ENCODE data around the gene FAM222B.

FAM222B gene

DNA sequence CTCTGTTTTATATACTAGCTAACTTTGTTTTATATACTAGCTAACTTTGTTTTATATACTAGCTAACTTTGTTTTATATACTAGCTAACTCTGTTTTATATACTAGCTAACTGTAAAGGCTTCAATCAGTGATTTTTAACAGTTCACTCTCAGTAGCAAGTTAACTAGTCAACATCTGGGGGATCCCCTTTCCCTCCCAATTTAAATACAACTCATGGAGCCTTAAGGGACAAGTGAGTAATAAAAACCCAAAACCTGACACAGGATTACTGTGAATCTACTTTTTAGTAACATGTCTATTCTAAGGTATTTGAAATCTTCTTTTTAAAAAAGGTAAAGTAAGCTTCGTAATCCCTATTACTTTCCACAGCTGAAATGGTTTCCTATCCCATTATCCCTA lies 32.2 kb downstream of the FAM222B start:
- CTCF ChIA-PET = interaction anchor here (0.5 to 4.9 kb wide), 11 partner anchors 8 to 143 kb away, joined by 3 to 68 read pairs (median 5); partner anchors contain the start of gene RPL23A
- no peak overlapping the region for H3K4me3 ChIP-seq (ENCODE audit: low read depth, low read length)
- no peaks in the 10 kb centered on the region for H3K9me3 ChIP-seq (ENCODE audit: control insufficient read depth, insufficient read depth, low read depth, low read length)
- no peak for TF ChIP-seq ZBTB8A (tag by site-specific recombination; IDR thresholded peaks at IDR 0.05)
- no peak for TF ChIP-seq ZNF404 (tag by site-specific recombination; IDR thresholded peaks at IDR 0.05)
- no peak for TF ChIP-seq OSR2 (tag by site-specific recombination; IDR thresholded peaks at IDR 0.05)
- TF ChIP-seq ZNF548 (tag by site-specific recombination; IDR thresholded peaks at IDR 0.05) = no peak
- TF ChIP-seq ZBTB20 (tag by site-specific recombination; IDR thresholded peaks at IDR 0.05) = no peak
- TF ChIP-seq, protein P1, sequence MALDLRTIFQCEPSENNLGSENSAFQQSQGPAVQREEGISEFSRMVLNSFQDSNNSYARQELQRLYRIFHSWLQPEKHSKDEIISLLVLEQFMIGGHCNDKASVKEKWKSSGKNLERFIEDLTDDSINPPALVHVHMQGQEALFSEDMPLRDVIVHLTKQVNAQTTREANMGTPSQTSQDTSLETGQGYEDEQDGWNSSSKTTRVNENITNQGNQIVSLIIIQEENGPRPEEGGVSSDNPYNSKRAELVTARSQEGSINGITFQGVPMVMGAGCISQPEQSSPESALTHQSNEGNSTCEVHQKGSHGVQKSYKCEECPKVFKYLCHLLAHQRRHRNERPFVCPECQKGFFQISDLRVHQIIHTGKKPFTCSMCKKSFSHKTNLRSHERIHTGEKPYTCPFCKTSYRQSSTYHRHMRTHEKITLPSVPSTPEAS (tag by site-specific recombination; IDR thresholded peaks at IDR 0.05) = no peak
- TF ChIP-seq, protein P2, sequence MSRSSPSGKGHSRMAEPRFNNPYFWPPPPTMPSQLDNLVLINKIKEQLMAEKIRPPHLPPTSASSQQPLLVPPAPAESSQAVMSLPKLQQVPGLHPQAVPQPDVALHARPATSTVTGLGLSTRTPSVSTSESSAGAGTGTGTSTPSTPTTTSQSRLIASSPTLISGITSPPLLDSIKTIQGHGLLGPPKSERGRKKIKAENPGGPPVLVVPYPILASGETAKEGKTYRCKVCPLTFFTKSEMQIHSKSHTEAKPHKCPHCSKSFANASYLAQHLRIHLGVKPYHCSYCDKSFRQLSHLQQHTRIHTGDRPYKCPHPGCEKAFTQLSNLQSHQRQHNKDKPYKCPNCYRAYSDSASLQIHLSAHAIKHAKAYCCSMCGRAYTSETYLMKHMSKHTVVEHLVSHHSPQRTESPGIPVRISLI (tag by site-specific recombination; IDR thresholded peaks at IDR 0.05) = no peak
- POLR2A ChIA-PET = interaction anchor here (0.6 to 2.6 kb wide), 5 partner anchors 8 to 91 kb away, joined by 3 to 8 read pairs (median 4); partner anchors contain the start of genes FAM222B, RPL23A and TLCD1
- H3K27ac ChIP-seq (ENCODE audit: extremely low read depth, low read depth, low read length) = no peak overlapping the region
- peaks cover 22% of the 10 kb centered on the region for H3K4me1 ChIP-seq (ENCODE audit: control insufficient read depth, insufficient read depth, low read length)
- H3K36me3 ChIP-seq (ENCODE audit: control insufficient read depth in 2 of 2, insufficient read depth in 1 of 2, low read length in 2 of 2) = peaks cover 2 to 9% of the 10 kb centered on the region in 2 experiments; a peak in 2 of 3 replicates

DNA sequence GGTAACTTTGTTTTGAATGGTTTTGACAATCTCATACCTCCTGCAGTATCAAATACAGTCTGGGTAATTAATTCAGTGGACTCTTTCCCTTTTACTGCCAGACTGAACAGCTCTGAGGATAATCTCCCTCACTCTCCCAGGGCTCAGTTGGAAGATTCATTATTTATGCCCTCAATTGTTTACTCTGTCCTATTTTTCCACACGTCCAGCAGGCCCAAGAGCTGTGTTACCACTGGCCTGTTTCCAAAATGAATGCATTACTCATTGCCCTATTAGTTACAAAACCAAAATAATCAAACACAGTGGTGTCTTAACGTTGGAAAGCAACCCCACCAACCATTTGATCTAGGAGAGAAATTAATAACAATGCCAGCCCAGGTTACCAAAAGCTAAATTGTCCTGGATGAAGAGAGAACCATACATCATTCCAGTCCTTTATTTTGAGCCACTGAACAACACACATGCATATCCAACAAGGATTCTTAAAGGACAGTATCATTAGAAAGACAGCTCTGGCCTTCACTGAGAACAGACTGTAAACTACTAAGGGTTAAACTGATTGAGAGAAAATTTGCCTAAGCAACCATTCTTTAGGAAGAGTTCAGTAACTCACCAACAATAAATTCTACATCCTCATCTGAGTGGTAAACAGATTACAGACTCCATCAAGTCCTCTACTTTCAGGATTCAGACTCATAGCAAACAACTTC lies 34.5 kb downstream of the FAM222B start:
- Histone ChIP-seq H3K4me1 (ENCODE audit: control insufficient read depth, insufficient read depth, low read length) (peaks cover 22% of the 10 kb centered on the region), H3K4me3 (ENCODE audit: low read depth, low read length) (no peak overlapping the region), H3K9me3 (ENCODE audit: control insufficient read depth, insufficient read depth, low read depth, low read length) (no peaks in the 10 kb centered on the region), H3K36me3 (ENCODE audit: control insufficient read depth in 2 of 2, insufficient read depth in 1 of 2, low read length in 2 of 2) (peaks cover 8 to 18% of the 10 kb centered on the region in 2 experiments; a peak in 2 of 3 replicates), H3K27ac (ENCODE audit: extremely low read depth, low read depth, low read length) (peak overlapping the region; percentile 52)
- ChIA-PET CTCF (interaction anchor here (0.7 to 4.9 kb wide), 10 partner anchors 11 to 127 kb away, joined by 3 to 68 read pairs (median 4); partner anchors contain the start of gene TLCD1), POLR2A (interaction anchor here (0.6 to 3.1 kb wide), 10 partner anchors 25 to 144 kb away, joined by 3 to 17 read pairs (median 4); partner anchors contain the start of genes FAM222B, FLOT2, RPL23A and TLCD1)
- TF ChIP-seq ZEB2 (tag by site-specific recombination; IDR thresholded peaks at IDR 0.05) = peak; percentile 94
- TF ChIP-seq FEZF1 (tag by site-specific recombination; IDR thresholded peaks at IDR 0.05) = peak; percentile 91
- TF ChIP-seq ZNF596 (tag by site-specific recombination; IDR thresholded peaks at IDR 0.05) = peak; percentile 76; the same call in 1 of the 2 replicates
- TF ChIP-seq ZNF792 (tag by site-specific recombination; IDR thresholded peaks at IDR 0.05) = no peak
- TF ChIP-seq ZNF223 (tag by site-specific recombination; IDR thresholded peaks at IDR 0.05) = no peak
- peak; percentile 25; the same call in 1 of the 2 replicates for TF ChIP-seq ZBTB8A (tag by site-specific recombination; IDR thresholded peaks at IDR 0.05)
- TF ChIP-seq ZNF302 (tag by site-specific recombination; IDR thresholded peaks at IDR 0.05; ENCODE audit: low read depth) = no peak
- TF ChIP-seq ZIC2 (tag by site-specific recombination; IDR thresholded peaks at IDR 0.05) = peak; percentile 64
- TF ChIP-seq ZXDB (tag by site-specific recombination; IDR thresholded peaks at IDR 0.05) = peak; percentile 44; the same call in 1 of the 2 replicates
- TF ChIP-seq ZNF37A (tag by site-specific recombination; IDR thresholded peaks at IDR 0.05) = no peak
- TF ChIP-seq, protein P3, sequence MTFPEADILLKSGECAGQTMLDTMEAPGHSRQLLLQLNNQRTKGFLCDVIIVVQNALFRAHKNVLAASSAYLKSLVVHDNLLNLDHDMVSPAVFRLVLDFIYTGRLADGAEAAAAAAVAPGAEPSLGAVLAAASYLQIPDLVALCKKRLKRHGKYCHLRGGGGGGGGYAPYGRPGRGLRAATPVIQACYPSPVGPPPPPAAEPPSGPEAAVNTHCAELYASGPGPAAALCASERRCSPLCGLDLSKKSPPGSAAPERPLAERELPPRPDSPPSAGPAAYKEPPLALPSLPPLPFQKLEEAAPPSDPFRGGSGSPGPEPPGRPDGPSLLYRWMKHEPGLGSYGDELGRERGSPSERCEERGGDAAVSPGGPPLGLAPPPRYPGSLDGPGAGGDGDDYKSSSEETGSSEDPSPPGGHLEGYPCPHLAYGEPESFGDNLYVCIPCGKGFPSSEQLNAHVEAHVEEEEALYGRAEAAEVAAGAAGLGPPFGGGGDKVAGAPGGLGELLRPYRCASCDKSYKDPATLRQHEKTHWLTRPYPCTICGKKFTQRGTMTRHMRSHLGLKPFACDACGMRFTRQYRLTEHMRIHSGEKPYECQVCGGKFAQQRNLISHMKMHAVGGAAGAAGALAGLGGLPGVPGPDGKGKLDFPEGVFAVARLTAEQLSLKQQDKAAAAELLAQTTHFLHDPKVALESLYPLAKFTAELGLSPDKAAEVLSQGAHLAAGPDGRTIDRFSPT (tag by site-specific recombination; IDR thresholded peaks at IDR 0.05) = peak; percentile 6; the same call in 1 of the 2 replicates
- TF ChIP-seq ZNF341 (tag by site-specific recombination; IDR thresholded peaks at IDR 0.05; ENCODE audit: low read depth) = peak; percentile 44; the same call in 1 of the 2 replicates
- no peak for TF ChIP-seq ZFP3 (tag by site-specific recombination; IDR thresholded peaks at IDR 0.05; ENCODE audit: low read depth)
- TF ChIP-seq HOXC10 (CRISPR knock-in tag; IDR thresholded peaks at IDR 0.05) = no peak
- TF ChIP-seq, protein P4, sequence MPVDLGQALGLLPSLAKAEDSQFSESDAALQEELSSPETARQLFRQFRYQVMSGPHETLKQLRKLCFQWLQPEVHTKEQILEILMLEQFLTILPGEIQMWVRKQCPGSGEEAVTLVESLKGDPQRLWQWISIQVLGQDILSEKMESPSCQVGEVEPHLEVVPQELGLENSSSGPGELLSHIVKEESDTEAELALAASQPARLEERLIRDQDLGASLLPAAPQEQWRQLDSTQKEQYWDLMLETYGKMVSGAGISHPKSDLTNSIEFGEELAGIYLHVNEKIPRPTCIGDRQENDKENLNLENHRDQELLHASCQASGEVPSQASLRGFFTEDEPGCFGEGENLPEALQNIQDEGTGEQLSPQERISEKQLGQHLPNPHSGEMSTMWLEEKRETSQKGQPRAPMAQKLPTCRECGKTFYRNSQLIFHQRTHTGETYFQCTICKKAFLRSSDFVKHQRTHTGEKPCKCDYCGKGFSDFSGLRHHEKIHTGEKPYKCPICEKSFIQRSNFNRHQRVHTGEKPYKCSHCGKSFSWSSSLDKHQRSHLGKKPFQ (tag by site-specific recombination; IDR thresholded peaks at IDR 0.05) = 0 out of 2 replicates have a peak, but pooled peaks have one; percentile 50
- TF ChIP-seq ZBTB20 (tag by site-specific recombination; IDR thresholded peaks at IDR 0.05) = peak; percentile 41; the same call in 1 of the 2 replicates
- TF ChIP-seq, protein P5, sequence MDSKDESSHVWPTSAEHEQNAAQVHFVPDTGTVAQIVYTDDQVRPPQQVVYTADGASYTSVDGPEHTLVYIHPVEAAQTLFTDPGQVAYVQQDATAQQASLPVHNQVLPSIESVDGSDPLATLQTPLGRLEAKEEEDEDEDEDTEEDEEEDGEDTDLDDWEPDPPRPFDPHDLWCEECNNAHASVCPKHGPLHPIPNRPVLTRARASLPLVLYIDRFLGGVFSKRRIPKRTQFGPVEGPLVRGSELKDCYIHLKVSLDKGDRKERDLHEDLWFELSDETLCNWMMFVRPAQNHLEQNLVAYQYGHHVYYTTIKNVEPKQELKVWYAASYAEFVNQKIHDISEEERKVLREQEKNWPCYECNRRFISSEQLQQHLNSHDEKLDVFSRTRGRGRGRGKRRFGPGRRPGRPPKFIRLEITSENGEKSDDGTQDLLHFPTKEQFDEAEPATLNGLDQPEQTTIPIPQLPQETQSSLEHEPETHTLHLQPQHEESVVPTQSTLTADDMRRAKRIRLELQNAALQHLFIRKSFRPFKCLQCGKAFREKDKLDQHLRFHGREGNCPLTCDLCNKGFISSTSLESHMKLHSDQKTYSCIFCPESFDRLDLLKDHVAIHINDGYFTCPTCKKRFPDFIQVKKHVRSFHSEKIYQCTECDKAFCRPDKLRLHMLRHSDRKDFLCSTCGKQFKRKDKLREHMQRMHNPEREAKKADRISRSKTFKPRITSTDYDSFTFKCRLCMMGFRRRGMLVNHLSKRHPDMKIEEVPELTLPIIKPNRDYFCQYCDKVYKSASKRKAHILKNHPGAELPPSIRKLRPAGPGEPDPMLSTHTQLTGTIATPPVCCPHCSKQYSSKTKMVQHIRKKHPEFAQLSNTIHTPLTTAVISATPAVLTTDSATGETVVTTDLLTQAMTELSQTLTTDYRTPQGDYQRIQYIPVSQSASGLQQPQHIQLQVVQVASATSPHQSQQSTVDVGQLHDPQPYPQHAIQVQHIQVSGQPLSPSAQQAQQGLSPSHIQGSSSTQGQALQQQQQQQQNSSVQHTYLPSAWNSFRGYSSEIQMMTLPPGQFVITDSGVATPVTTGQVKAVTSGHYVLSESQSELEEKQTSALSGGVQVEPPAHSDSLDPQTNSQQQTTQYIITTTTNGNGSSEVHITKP (tag by site-specific recombination; IDR thresholded peaks at IDR 0.05) = peak; percentile 72
- peak; percentile 81 for TF ChIP-seq ZBTB17 (tag by site-specific recombination; IDR thresholded peaks at IDR 0.05)
- TF ChIP-seq ZBTB7A (tag by site-specific recombination; IDR thresholded peaks at IDR 0.05; ENCODE audit: low read depth) = no peak

Measured in HEK293 (cell line).